Fibroblast of skin of right quadriceps (primary cell): Measurements from ENCODE around the gene GOLGA8K.
"Not testable (repeated sequence)": the region's sequence is repeated elsewhere in the genome, so short reads cannot be mapped to it uniquely, and the experiment has no call there.

Experiments used
- DNase-seq: peaks from one replicate; pipeline ENCODE4 v3.0.0-alpha.2; 2013

GOLGA8K gene, protein sequence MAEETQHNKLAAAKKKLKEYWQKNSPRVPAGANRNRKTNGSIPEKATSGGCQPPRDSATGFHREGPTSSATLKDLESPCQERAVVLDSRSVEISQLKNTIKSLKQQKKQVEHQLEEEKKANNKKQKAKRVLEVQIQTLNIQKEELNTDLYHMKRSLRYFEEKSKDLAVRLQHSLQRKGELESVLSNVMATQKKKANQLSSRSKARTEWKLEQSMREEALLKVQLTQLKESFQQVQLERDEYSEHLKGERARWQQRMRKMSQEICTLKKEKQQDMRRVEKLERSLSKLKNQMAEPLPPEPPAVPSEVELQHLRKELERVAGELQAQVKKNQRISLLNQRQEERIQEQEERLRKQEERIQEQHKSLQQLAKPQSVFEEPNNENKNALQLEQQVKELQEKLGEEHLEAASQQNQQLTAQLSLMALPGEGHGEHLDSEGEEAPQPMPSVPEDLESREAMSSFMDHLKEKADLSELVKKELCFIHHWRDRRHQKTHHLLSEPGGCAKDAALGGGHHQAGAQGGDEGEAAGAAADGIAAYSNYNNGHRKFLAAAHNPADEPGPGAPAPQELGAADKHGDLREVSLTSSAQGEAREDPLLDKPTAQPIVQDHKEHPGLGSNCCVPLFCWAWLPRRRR

DNA sequence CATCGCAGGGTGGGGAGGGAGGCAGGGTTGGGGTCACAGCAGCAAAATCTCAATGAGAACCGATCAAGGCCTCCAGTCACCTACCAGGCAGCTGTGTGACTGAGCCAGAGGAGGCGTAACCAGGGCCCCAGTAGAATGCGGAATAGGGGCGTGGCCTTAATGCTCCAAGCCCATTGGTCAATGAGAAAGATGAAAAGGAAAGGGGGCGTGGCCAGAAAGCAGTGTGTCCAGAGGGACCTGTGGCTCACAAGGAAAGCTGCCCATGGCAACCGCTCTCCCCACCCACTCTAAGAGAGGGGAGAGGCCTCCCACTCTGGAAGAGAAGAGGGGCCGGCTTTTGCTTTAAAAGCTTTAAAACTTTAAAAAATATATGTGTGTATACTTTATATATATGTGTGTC is at the start of gene GOLGA8K:
Gene GOLGA8K (minus strand): TSS at position 101 of the 400 bp plus-strand sequence. CDS start 98 bp downstream, at position 3.
- not testable (repeated sequence) for DNase-seq

DNA sequence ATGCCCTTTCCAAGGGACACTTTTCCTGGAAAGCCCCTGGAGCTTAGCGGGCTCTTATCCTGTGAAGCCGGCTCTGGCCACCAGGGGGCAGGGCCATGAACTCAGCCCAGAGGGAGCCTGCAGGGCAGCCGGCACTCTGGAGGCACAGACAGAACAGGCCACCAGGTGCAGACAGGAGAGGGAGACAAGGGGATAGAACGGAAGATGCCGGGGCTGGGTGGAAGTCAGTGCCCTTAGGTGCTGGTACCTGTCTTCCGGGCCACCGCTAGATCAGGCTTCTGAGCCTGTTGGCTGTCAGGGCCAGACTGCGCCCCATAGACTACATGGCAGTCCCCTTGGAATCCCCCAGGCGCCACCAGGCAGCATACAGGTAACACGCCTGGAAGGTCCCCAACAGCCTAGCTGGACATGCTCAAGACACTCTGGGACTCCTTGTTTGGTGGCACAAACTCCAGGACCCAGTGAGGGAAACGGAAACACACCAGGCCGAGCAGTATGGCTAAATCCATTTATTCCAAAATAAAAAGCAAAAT is 37.4 kb upstream of the GOLGA8K start:
- DNase-seq: not testable (repeated sequence)

DNA sequence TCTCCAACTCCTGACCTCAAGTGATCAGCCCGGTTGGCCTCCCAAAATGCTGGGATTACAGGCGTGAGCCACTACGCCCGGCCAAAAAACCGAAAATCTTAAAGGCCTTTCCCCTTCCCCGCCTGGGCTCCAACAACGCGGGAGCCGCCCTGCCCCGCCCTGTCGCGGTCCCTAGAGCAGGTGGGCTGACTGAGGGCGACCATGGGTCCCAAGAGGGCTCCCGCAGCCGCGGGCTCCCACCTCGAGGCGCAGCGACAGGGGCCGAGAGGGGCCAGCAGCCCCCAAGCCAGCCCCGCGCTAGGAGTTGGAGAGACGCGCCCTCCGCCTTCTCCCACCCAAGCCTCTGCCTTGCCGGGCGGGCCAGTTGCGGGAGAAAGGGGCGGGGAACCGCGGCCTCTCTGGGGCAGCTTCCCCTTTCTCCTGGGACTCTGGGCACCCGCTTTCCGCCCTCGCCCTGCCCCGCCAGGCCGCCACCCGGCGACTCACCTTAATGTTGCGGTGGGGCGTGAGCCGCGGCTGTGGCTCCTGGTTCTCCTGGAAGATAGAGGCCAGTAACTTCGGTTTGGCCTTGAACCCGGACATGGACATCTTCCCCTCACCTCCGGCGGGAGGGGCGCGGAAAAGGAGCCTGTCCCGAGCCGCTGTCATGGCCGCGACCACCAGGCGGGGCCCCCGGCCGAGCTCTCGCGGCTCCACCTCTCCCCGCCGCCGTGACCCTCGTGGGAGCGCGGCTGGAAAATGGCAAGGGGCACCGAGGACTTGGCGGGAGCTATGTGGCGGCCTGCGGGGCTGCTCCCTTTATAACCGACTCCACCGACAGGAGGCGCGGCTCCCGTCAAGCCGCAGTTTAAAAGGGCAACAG is 31.2 kb upstream of the GOLGA8K start:
- DNase-seq: not testable (repeated sequence)

DNA sequence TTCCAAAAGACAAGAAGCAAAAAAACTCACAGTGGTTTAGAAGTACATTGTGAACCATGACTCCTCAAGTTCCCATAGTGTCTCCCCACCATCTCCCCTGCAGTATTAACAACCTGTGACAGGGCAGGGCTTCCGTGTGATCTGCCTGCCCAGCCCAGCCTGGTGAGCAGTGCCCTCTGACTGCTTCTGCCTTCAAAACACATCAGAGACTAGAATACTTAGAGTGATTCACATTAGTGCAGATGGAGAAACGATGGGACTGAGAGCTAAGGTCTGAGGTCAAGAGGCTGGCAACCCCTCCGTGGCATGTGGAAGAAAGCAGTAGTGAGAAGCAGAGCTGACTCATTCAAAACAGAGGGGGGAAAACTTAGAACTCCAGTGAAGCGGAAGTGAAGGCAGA is 24.5 kb upstream of the GOLGA8K start:
- DNase-seq: not testable (repeated sequence)

DNA sequence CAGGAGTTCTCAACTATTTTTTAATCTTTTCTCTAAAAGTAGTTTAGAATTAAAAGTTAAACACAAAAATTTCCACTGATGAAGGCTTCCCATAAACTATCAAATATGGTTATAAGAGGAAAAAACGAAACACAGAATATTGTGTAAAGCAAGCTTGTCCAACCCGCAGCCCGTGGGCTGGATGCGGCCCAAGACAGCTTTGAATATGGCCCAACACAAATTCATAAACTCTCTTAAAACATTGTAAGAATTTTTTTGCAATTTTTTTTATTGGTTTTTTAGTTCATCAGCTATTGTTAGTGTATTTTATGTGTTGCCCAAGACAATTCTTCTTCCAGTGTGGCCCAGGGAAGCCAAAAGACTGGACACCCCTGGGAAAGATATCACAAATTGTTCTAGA is 23.4 kb upstream of the GOLGA8K start:
- DNase-seq: not testable (repeated sequence)

DNA sequence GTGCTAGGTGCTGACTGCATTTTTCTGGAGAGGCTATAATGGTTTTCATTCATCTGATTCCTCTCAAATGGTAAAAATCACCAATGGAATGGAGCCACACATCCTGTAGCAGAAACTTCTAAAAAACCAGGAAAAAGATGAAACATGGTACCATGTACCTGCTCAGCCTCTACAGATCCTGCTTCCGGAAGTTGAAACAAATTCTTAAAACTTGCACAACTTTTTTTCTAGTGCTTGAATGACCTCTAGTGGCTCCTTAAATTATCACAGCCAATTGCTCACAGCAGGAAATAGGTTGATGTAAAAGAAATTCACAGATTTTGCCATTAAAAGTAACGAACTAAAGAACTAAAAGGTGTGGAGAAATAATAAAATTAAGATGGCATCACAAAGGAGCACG is 4.8 kb upstream of the GOLGA8K start:
- DNase-seq: not testable (repeated sequence)

DNA sequence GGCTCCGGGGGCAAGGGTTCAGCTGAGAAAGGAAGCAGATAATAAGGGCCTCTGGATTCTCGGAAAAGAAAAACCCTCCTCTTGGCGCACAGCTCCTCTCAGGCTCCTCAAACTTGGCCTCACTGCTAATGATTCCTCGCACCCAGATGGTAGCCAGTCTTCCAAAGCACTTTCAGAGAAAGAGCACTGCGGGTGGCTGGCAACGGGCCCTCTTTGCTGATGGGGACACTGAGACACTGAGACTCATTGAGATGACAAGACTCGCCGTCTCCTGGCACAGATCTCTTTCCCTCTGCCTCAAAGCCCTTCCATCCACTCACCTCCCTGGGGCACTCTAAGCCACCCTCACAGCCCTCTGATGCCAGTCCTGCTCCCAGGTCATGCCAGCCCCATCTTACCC is 6.6 kb downstream of the GOLGA8K start:
- DNase-seq: not testable (repeated sequence)

DNA sequence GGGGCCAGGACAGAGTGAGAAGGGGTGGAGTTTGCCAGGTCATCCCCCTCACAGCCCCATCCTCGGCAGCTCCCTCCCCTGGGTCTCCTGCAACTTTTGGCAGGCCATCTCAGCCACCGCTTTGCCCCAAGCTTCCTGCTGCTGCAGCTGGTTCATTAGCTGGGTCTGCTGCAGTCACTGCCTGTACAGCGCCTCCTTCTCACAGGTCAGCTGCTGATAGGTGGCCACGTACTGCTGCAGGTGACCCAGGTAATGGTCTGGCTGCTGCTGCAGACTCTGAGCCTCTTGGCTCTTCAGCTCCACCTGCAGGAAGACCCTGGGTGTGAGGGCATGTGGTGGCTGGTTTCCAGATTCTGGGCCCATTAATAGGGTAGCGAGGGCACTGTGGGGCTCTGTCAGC is 8.3 kb downstream of the GOLGA8K start:
- DNase-seq: not testable (repeated sequence)

DNA sequence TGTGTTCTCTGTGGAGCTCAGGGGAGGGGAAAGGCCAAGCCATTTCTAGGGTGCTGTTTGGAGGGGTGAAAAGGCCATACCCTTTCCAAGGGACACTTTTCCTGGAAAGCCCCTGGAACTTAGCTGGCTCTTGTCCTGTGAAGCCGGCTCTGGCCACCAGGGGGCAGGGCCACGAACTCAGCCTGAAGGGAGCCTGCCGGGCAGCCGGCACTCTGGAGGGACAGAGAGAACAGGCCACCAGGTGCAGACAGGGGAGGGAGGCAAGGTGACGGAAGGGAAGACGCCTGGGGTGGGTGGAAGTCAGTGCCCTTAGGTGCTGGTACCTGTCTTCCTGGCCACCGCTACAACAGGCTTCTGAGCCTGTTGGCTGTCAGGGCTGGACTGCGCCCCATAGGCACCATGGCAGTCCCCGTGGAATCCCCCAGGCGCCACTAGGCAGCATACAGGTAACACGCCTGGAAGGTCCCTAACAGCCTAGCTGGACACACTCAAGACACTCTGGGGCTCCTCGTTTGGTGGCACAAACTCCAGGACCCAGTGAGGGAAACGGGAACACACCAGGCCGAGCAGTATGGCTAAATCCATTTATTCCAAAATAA is 14.9 kb downstream of the GOLGA8K start:
- DNase-seq: not testable (repeated sequence)

DNA sequence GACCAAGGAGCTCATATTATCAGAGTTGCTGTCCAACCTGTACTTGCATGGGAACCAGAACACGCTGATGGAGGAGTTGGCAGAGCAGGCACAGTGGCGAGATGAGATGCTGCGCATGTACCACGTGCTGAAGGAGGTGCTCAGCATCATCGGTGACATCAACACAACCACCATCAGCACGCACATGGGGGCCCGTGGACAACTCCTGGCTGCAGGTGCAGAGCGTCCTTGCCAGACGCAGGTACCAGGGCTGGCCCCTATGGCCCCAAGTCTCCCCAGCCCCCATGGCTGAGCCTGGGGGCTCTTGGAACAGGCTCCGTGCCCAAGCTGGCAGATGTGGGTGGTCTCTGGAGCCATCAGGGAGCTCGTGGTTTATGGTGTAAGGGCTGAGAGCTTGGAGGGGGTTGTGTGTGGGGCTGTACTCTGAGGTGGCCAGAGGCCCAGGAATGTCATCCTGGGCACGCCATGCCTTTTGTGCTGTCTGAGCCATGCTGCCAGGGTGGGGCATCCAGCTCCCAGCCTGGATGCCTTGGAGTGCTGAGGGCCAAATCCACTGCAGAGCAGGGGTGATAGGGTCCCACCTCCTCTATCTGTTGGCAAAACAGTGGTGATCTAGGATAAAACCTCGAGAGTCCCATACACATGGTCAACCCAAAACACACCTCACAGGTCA is 17.1 kb downstream of the GOLGA8K start:
- DNase-seq: not testable (repeated sequence)

DNA sequence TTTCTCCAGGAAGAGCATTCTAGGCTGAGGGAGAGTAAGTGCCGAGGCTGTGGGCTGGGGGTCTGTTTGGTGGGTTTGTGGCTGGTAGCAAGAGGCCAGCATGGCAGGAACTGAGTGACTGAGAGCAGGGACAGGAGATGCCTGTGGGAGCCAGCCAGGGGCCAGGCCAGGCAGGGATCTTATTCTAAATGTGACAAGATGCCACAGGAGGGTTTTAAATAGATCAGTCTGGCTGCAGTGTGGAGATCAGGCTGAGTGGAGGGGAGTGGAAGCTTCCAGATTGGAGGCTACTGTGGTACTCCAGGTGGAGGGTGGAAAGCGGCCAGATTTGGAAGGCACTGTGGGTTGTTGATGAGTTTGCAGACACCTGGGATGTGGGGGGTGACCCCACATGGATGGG is 28.9 kb downstream of the GOLGA8K start:
- DNase-seq: not testable (repeated sequence)

DNA sequence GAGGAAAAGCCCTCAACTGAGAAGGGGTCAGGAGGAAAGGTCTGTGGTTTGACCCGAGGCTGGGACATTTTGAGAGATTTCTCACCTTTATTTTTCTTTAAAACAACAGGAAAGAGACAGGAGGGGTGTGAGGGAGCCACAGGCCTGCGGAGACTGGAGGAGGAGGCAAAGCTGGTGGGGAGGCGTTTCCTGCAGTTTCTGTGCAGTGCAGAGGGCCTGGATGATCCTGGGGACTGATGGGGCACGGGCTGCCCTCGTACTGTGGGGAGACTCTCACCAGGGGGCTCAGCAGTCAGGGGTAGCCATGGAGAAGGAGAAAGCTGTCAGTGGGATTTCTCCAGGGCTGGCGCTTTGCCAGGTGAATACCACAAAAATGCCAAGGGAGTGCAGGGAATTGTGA is 29.4 kb downstream of the GOLGA8K start:
- DNase-seq: not testable (repeated sequence)

DNA sequence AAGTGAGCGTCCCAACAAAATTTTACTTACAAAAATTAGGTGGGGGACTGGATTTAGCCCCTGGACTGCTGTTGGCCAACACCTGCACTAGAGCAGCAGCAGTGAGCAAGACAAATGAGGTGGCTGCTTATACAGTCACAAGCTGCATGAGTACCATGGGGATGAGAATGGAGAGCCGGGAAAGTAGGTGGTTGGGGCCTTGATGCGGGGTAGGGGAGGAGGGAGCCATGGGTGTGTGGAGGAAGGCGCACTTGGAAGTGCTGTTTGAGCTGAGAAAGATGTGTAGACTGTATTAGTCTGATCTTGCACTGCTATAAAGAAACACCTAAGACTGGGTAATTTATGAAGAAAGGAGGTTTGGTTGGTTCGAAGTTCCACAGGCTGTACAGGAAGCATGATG is 31.0 kb downstream of the GOLGA8K start:
- DNase-seq: not testable (repeated sequence)

DNA sequence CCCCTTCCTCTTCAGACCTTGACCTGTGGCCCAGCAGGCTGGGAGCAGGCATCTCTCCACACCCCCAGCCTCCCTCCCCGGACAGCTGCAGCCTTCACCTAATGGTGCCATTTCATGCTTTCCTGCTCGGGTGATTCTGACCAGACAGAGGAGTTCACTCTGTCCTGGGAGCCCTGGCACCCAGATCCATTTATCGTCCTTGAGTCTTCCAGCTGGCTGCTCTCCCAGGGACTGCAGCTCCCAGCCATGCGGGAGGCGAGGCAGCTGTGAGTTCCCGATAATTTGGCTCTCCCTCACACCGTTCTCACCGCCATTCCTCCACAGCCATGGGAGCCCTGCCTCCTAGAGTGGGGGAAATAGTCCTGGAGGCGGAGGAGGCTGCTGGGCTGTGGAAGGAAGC is 32.6 kb downstream of the GOLGA8K start:
- DNase-seq: not testable (repeated sequence)

DNA sequence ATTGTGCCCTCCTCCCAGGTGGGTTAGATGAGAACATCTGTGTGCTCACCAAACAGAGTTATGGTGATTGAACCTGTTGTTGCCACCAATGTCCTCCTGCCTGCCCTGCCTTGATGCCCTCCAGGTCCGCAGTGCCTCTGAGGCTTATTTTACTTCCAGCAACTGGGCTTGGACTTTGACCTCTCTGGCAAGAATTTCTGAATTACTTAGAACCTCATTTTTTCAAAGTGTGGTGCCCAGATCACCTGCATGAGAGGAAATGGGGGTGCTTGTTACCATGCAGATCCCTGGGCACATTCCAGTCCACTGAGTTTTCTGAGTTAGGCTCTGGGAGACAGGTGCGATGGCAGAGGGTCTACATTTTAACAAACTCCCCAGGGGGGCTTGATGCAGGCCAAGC is 33.0 kb downstream of the GOLGA8K start:
- not testable (repeated sequence) for DNase-seq

DNA sequence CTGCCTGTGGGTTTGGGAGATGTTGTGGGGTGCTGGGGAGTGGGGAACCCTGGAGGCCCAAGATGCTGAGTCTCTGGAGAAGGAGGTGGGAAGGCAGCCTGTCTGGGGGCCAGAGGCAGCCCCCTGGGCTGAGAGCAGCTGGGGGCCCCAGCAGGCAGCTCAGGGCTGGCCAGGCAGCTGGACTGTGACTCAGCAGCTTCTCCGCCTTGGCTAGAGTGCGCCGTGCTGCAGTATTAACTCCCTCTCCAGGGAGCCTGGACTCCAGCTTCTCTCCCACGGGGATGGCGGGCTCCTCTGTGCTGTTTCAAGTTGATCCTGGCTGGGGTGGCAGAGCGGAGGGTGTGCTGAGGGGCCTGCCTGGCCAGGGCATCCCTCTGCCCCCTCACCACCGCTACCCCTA is 36.6 kb downstream of the GOLGA8K start:
- DNase-seq: not testable (repeated sequence)

DNA sequence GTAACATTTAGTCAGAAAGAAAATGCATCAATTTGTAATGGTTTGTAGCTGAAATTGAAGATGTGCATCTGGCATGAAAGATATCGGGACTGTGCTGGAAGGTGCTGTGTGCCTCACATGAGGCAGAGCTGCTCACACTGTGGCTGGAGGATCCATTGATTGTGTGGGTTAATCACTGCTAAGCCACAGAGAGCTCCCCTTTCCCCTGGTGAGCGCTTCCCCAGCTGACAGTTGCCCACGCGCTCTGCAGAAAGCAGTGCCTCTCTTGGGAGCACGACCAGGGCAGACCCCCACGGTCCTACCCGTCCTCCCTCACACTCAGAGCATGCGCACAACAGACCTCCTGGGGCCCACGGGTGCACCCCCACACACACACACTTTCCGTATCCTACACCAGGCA is 37.1 kb downstream of the GOLGA8K start:
- not testable (repeated sequence) for DNase-seq

DNA sequence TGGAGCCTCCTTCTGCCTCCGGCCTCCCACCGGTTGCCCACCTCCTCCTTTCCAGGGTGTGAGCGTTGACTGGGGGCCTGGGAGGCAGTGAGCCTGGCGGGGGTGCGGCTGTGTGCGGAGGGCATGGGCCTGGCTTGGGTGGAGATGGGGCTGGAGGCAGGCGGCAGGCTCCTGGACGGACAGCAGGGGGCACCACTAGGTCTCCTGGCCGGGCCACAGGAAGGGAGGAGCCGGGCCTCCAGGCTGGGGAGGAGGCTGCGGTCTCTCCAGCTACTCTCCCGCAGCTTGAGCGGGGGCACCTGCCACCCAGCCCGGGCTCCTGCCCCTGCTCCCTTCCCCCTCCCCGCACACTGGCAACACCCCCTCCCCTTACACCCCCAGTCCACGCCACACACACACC is 38.1 kb downstream of the GOLGA8K start:
- not testable (repeated sequence) for DNase-seq

DNA sequence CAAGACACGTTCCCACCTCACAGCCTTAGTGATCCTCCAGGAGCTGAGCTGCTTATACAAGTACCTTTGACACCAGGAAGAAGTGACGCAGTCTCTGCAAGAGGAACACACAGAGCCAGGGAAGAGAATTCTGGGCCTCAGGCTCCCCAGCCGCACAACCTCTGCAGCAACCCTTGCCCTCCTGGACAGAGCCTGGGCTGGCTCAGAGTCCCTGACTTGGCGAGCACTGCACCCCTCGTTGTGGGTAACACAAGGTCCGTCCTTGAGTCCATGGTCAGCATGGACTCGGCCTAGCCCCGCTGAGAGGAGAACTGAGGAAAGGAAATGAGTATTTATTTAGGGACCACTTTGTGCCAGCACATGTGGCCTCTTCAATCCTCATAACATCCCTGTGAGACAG is 39.6 kb downstream of the GOLGA8K start:
- not testable (repeated sequence) for DNase-seq

DNA sequence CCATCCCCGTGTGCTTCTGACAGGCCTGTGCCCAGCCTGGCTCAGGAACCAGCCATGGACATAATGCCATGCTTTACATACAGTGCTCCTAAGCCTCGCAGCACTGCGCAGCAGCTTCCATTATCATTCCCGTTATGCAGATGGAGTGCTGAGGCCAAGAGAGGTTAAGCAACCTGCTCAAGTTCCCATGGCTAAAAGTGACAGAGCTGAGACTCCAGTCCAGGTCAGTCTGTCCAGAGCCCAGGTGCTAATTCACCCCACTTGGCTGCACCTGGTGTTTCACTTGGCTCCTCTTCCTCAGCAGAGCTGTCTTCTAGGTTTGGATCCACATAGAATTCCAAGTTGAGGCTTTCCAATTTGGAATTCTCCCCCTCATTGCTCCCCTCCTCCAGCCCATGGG is 41.4 kb downstream of the GOLGA8K start:
- DNase-seq: not testable (repeated sequence)

DNA sequence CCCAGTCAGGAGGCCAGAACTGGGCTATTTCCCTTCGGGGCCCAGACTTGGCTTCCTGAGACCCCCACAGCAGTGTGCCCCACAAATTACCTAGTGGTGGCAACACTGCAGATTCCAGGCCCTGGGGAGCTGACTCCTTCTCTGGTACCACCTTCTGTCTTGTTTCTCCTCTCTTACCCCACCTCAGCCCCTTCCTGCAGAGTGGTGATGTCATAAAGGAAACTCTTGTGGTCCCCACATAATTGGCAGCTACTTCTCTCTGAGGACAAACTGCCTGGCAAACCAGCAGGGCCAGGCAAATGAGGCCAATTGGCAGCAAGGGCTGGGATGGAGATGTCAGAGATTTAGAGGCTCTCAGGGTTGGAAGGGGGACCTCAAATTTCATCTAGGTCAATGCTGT is 44.6 kb downstream of the GOLGA8K start:
- not testable (repeated sequence) for DNase-seq

DNA sequence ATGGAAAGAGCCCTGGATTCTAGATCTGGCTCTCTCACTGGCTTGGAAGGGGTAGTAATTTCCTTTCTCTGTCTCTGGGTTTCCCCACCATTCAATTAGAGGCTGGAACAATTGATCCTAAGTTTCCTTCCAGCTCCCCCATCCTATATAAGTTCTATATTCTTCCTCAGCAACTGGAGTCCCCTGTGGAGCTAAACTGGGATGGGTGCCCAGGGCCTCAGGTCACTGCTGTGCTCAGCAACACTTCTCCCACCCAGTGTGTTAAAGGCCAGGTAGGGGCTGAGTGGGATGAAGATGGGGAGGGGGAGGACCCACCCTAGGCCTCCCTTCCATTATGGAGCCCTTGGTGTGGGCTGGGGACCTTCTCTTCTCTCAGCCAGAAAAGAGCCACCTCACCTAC is 46.2 kb downstream of the GOLGA8K start:
- not testable (repeated sequence) for DNase-seq
